PC-9 (cell line): ENCODE measurements around the gene GSTT2.

ENCODE experiments used
- CTCF ChIP-seq: fragments of 200-600 bp; sonication (generic); conservative IDR thresholded peaks from 2 replicates; pipeline ENCODE4 v1.6.1; 2017; ENCODE audit warnings: mixed run types, antibody characterized with exemption, mild to moderate bottlenecking, moderate library complexity
- EZH2 ChIP-seq: fragments of 200-600 bp; sonication (generic); IDR thresholded peaks from 2 replicates; pipeline ENCODE4 v1.8.0; 2017; ENCODE audit warnings: antibody characterized with exemption, low read depth

GRCh38 chr22:24008022-24008283 is 28.0 kb downstream of the GSTT2 start:
- TF ChIP-seq EZH2 (no peak), CTCF (no peak)
